GM12878 (cell line): Measurements from ENCODE around the gene RBL2.

Experiments used
- BCL11A ChIP-seq: IDR thresholded peaks from 2 replicates; pipeline ENCODE4 v1.6.1; 2011; ENCODE audit warnings: low read depth, low read length
- EZH2 ChIP-seq: IDR thresholded peaks from 2 replicates; pipeline ENCODE4 v1.6.1; 2012; ENCODE audit warnings: low read depth, mild to moderate bottlenecking, control low read depth, inconsistent platforms, low read length, borderline replicate concordance; ENCODE audit not compliant: control insufficient read depth
- FOXM1 ChIP-seq: IDR thresholded peaks from 2 replicates; pipeline ENCODE4 v1.6.1; 2012; ENCODE audit warnings: low read depth, mild to moderate bottlenecking, inconsistent platforms, low read length, moderate library complexity
- REST ChIP-seq: IDR thresholded peaks from 2 replicates; pipeline ENCODE4 v1.6.1; 2012; ENCODE audit warnings: mild to moderate bottlenecking, low read depth, low read length
- TARDBP ChIP-seq: IDR thresholded peaks from 2 replicates; pipeline ENCODE4 v1.6.1; 2016; ENCODE audit warnings: borderline replicate concordance
- ZNF274 ChIP-seq: IDR thresholded peaks from one replicate; pipeline ENCODE4 v1.8.0; 2011; ENCODE audit not compliant: insufficient read length, insufficient read depth

- TF ChIP-seq FOXM1 = no peak
- no peak for TF ChIP-seq TARDBP
- TF ChIP-seq EZH2 = no peak
- TF ChIP-seq ZNF274 = no peak
- TF ChIP-seq REST = no peak
- TF ChIP-seq BCL11A = no peak
Observed at GRCh38 chr16:53414381-53414780, 19.9 kb upstream of the RBL2 start.
